Measurements from ENCODE around the gene SENP5.

DNA sequence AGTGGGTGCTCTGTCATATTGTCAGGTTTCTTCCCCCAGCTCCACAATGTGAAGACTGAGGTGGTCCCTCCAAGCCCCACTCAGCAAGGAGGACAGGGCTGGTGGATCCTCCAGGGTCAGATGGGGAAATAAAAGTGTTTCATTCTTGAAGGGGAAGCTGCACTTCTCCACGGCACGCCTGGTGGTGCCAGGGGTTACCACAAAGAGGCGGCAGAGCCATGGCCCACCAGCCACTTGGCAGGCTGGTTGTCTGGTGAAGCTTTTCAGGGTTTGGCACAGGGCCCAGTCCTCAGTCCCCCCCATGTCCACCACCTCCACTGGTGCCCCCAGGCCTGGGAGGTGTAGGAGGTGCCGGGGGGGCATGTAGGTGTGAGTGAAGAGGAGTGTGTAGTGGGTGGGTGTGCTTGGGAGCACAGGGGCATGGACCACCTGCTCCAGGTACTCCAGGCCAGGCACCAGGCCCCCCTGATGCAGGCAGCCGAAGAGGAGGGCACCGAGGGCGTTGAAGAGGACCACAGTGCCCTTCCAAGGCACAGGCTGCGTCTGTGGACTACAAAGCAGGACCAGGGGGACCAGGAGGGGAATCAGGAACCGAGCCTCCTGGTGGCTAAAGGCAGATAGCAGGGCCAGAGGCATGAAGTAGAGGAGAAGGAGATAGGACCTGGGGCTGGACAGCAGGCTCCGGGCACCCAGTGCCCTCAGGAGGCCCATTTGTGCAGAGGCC lies 79.6 kb downstream of the SENP5 start:
- TF ChIP-seq, protein P1, sequence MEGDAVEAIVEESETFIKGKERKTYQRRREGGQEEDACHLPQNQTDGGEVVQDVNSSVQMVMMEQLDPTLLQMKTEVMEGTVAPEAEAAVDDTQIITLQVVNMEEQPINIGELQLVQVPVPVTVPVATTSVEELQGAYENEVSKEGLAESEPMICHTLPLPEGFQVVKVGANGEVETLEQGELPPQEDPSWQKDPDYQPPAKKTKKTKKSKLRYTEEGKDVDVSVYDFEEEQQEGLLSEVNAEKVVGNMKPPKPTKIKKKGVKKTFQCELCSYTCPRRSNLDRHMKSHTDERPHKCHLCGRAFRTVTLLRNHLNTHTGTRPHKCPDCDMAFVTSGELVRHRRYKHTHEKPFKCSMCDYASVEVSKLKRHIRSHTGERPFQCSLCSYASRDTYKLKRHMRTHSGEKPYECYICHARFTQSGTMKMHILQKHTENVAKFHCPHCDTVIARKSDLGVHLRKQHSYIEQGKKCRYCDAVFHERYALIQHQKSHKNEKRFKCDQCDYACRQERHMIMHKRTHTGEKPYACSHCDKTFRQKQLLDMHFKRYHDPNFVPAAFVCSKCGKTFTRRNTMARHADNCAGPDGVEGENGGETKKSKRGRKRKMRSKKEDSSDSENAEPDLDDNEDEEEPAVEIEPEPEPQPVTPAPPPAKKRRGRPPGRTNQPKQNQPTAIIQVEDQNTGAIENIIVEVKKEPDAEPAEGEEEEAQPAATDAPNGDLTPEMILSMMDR (IDR thresholded peaks at IDR 0.05), result peak in 1 of 6 experiments; percentile 14
- no peak for TF ChIP-seq POLR2A (IDR thresholded peaks at IDR 0.05)
